ENCODE results near the gene RTF1. TPM values are rescaled to one million over a fixed set of nuclear protein-coding genes. Genes with fewer than 3 reads are reported as not detected.

The RTF1 gene
- total RNA-seq, 1 experiment from 2014 or later: 49.5 TPM

- Mint-ChIP-seq H3K4me3 (no peak overlapping the region), H3K27ac (peak overlapping the region in 1 of 3 experiments; percentile 74; a peak in 2 of 7 replicates)
Measured at GRCh38 chr15:41484937-41485625, 68.2 kb downstream of the RTF1 start.

More at GRCh38 chr15:41484937-41485625, 68.2 kb downstream of the RTF1 start:
- no peak for DNase-seq
- H3K27me3 ChIP-seq (ENCODE audit: insufficient read depth, low read length): no peaks in the 10 kb centered on the region
- H3K27ac ChIP-seq (ENCODE audit: insufficient read length, low read depth, low read length): no peak overlapping the region
- H3K36me3 Mint-ChIP-seq (ENCODE audit: insufficient read depth in 1 of 3, low read depth in 3 of 3): peaks cover 17 to 33% (median 19%) of the 10 kb centered on the region in 3 experiments; a peak in 6 of 7 replicates
- no CpG with 5 or more reads among the region's 11 CpGs for WGBS (ENCODE audit: extremely low coverage, insufficient read length, low lambda C conversion rate)
- no peak overlapping the region for H2AFZ ChIP-seq (ENCODE audit: low read length)
- no peaks in the 10 kb centered on the region for H3K79me1 ChIP-seq (ENCODE audit: insufficient read depth, low read depth, low read length, poor library complexity, severe bottlenecking)
- H3K4ac ChIP-seq (ENCODE audit: low read depth, low read length): no peak overlapping the region
- no peak overlapping the region for H3K23ac ChIP-seq (ENCODE audit: insufficient read length, low read depth, low read length)
- peaks cover 10% of the 10 kb centered on the region for H3K27me3 Mint-ChIP-seq (ENCODE audit: low read depth)
- no peak overlapping the region for H4K8ac ChIP-seq (replicated peaks; ENCODE audit: insufficient read length, low read depth, low read length)
- TF ChIP-seq CTCF (conservative IDR thresholded peaks at IDR 0.05): no peak
- no peak overlapping the region for H3K18ac ChIP-seq (ENCODE audit: insufficient read length, low read depth, low read length)
- no peak overlapping the region for H4K5ac ChIP-seq (ENCODE audit: insufficient read length, low read depth, low read length)
- no peaks in the 10 kb centered on the region for H3K23me2 ChIP-seq (ENCODE audit: insufficient read length, low read depth, low read length, poor library complexity, severe bottlenecking)
- no peak overlapping the region for H2BK5ac ChIP-seq (ENCODE audit: insufficient read length, low read length)
- H3K9ac ChIP-seq (ENCODE audit: extremely low read depth, insufficient read length, low read length): no peak overlapping the region
- H3K4me1 ChIP-seq (ENCODE audit: insufficient read depth, low read length): no peaks in the 10 kb centered on the region
- no peaks in the 10 kb centered on the region for H3K9me3 Mint-ChIP-seq
- no peak overlapping the region for H3K4me2 ChIP-seq (ENCODE audit: insufficient read depth, insufficient read length, low read length)
- no peak overlapping the region for H2BK12ac ChIP-seq (ENCODE audit: insufficient read length, low read depth, low read length)
- no peaks in the 10 kb centered on the region for H3K4me1 Mint-ChIP-seq
- no peak overlapping the region for H3K56ac ChIP-seq (ENCODE audit: insufficient read length, low read depth, low read length)
- no peaks in the 10 kb centered on the region for H4K20me1 ChIP-seq (ENCODE audit: control insufficient read depth, insufficient read depth, insufficient read length)
- no peak overlapping the region for H2BK120ac ChIP-seq (ENCODE audit: low read depth, low read length, poor library complexity, severe bottlenecking)
- no peak overlapping the region for H2BK15ac ChIP-seq (ENCODE audit: low read depth, low read length)
- no peak overlapping the region for H3K14ac ChIP-seq (ENCODE audit: insufficient read depth, low read length)
- no peaks in the 10 kb centered on the region for H3K9me3 ChIP-seq (ENCODE audit: control insufficient read depth, low read depth, low read length)
- no peak overlapping the region for H4K91ac ChIP-seq (ENCODE audit: insufficient read length, low read depth, low read length)
- no peak overlapping the region for H2BK20ac ChIP-seq (ENCODE audit: low read depth, low read length, poor library complexity, severe bottlenecking)
- H2AK5ac ChIP-seq (ENCODE audit: insufficient read length, low read length): no peak overlapping the region
- no peak overlapping the region for H3T11ph ChIP-seq (ENCODE audit: low read length)
- no peaks in the 10 kb centered on the region for H3K79me2 ChIP-seq (ENCODE audit: insufficient read depth, low read length)
